GM12878 (cell line): ENCODE data around the gene PRRX2. TPM values are rescaled to one million over a fixed set of nuclear protein-coding genes. Genes with fewer than 3 reads are reported as not detected.

Experiments used
- ATAC-seq: fragments of 200-7000 bp; cut with Tn5 transposase; 3 replicates; pipeline ENCODE4 v1.9.1; 2020; ENCODE audit warnings: mild to moderate bottlenecking, moderate library complexity
- BruUV-seq: library from RNA; stranded (reverse); fragments of 400-500 nt; replicated peaks from 2 replicates; lab custom pipeline; 2021; lab: Mats Ljungman, UMichigan
- CTCF ChIA-PET: fragments of 300-600 bp; sonication (Branson Sonifier 250); formaldehyde crosslinking; extraction: SDS; loops from one replicate; lab custom pipeline; 2021; ENCODE audit warnings: inconsistent platforms; lab: Yijun Ruan, JAX
- POLR2A ChIA-PET: fragments of 350-600 bp; formaldehyde crosslinking; extraction: SDS; loops from one replicate; lab custom pipeline; 2021; ENCODE audit warnings: inconsistent platforms; lab: Charles Lee
- RAD21 ChIA-PET: fragments of 300-600 bp; sonication (Branson Sonifier 250); formaldehyde crosslinking; loops from one replicate; lab custom pipeline; 2023; ENCODE audit warnings: antibody characterized with exemption; ENCODE audit not compliant: unreplicated experiment; lab: Charles Lee
- SMC1A ChIA-PET: fragments of 300-600 bp; sonication (Branson Sonifier 250); formaldehyde crosslinking; loops from one replicate; lab custom pipeline; 2023; ENCODE audit not compliant: unreplicated experiment, uncharacterized antibody; lab: Charles Lee
- DNase-seq: peaks from one replicate; pipeline ENCODE4 v3.0.0-alpha.2; 2011; ENCODE audit warnings: low read depth, low spot score
- FAIRE-seq: peaks from 3 replicates; lab custom pipeline; 2011; peaks lifted over from hg19 to GRCh38; lab: Jason Lieb, UNC
- H2AFZ ChIP-seq: 2 replicates; pipeline ENCODE4 v1.6.0; 2011; ENCODE audit warnings: low read depth, low read length, control low read depth; ENCODE audit not compliant: control insufficient read depth
- H3K27ac ChIP-seq: 2 replicates; pipeline ENCODE4 v1.5.1; 2011; ENCODE audit warnings: control low read depth; ENCODE audit not compliant: control insufficient read depth, insufficient read depth
- H3K27me3 ChIP-seq, 2 experiments: replicated peaks in 1 of 2; 2 replicates each; pipeline versions ENCODE4 v1.6.0 to v1.6.1; 2011; ENCODE audit warnings: low read length in 1 of 2; ENCODE audit not compliant: control insufficient read depth in 2 of 2, insufficient read depth in 2 of 2
- H3K36me3 ChIP-seq, 2 experiments: 2 replicates each; pipeline ENCODE4 v1.5.1; 2011; ENCODE audit warnings: low read length in 1 of 2; ENCODE audit not compliant: control insufficient read depth in 2 of 2, insufficient read depth in 2 of 2
- H3K4me1 ChIP-seq: 2 replicates; pipeline ENCODE4 v1.6.1; 2011; ENCODE audit warnings: mild to moderate bottlenecking, low read length, moderate library complexity, mixed read lengths; ENCODE audit not compliant: control insufficient read depth, insufficient read depth
- H3K4me2 ChIP-seq: 2 replicates; pipeline ENCODE4 v1.6.0; 2011; ENCODE audit warnings: control low read depth; ENCODE audit not compliant: control insufficient read depth, insufficient read depth
- H3K4me3 ChIP-seq: fragments of 200-600 bp; sonication (generic); 2 replicates; pipeline ENCODE4 v1.5.1; 2016
- H3K79me2 ChIP-seq: 2 replicates; pipeline ENCODE4 v1.6.0; 2011; ENCODE audit warnings: low read length; ENCODE audit not compliant: control insufficient read depth, insufficient read depth
- H3K9ac ChIP-seq: 2 replicates; pipeline ENCODE4 v1.8.0; 2011; ENCODE audit warnings: low read length, control low read depth, mixed read lengths; ENCODE audit not compliant: control insufficient read depth, insufficient read depth
- H3K9me3 ChIP-seq: replicated peaks from 3 replicates; pipeline ENCODE4 v1.5.1; 2011; ENCODE audit warnings: mild to moderate bottlenecking, low read length; ENCODE audit not compliant: control insufficient read depth, insufficient read depth
- H4K20me1 ChIP-seq: 2 replicates; pipeline ENCODE4 v1.6.0; 2011; ENCODE audit not compliant: control insufficient read depth, insufficient read depth
- CBFB ChIP-seq: IDR thresholded peaks from 2 replicates; pipeline ENCODE4 v1.6.1; 2016; ENCODE audit warnings: antibody characterized with exemption, low read depth
- IKZF2 ChIP-seq, 2 experiments: fragments of 450-650 bp; IDR thresholded peaks; 2 replicates each; pipeline ENCODE4 v1.6.1; 2017; ENCODE audit warnings: mild to moderate bottlenecking in 2 of 2, moderate library complexity in 2 of 2
- KAT2A ChIP-seq: conservative IDR thresholded peaks from 2 replicates; pipeline ENCODE4 v1.6.1; 2011; ENCODE audit warnings: low read depth, low read length; ENCODE audit not compliant: control insufficient read depth
- KDM1A ChIP-seq: fragments of 200-600 bp; sonication (generic); IDR thresholded peaks from 2 replicates; pipeline ENCODE4 v1.6.1; 2016; ENCODE audit warnings: borderline replicate concordance
- MEF2A ChIP-seq: IDR thresholded peaks from 2 replicates; pipeline ENCODE4 v1.6.1; 2011; ENCODE audit warnings: low read depth, mild to moderate bottlenecking, low read length, moderate library complexity; ENCODE audit not compliant: insufficient read depth
- NFYA ChIP-seq: IDR thresholded peaks from 2 replicates; pipeline ENCODE4 v1.6.1; 2011; ENCODE audit warnings: low read depth, mild to moderate bottlenecking, low read length, improper control_type of control experiment, borderline replicate concordance
- NRF1 ChIP-seq: conservative IDR thresholded peaks from 2 replicates; pipeline ENCODE4 v1.6.1; 2011; ENCODE audit warnings: mild to moderate bottlenecking, low read depth, low read length, improper control_type of control experiment
- SP1 ChIP-seq: IDR thresholded peaks from one replicate; pipeline ENCODE4 v1.6.1; 2011; ENCODE audit warnings: low read depth, low read length
- TBL1XR1 ChIP-seq: IDR thresholded peaks from 2 replicates; pipeline ENCODE4 v1.6.1; 2012; ENCODE audit warnings: low read depth, low read length, improper control_type of control experiment
- WRNIP1 ChIP-seq: IDR thresholded peaks from 2 replicates; pipeline ENCODE4 v1.6.1; 2011; ENCODE audit warnings: low read depth, low read length, improper control_type of control experiment, borderline replicate concordance
- WGBS: methylation state at CpG from one replicate; pipeline ENCODE4 v1.1.6; 2016; ENCODE audit warnings: low lambda C conversion rate; ENCODE audit not compliant: insufficient replicate concordance, insufficient coverage; ENCODE audit errors: missing lambda C conversion rate; 5-methylcytosine and 5-hydroxymethylcytosine counted together
- in situ Hi-C: fragments of 300-500 bp; cut with MboI; formaldehyde crosslinking; loops from 9 replicates; pipeline ENCODE4 v1.14.3; 2018; ENCODE audit warnings: mixed read lengths
- intact Hi-C: fragments of 100-400 bp; cut with micrococcal nuclease; formaldehyde crosslinking; loops from one replicate; pipeline ENCODE4 v1.14.2; 2022; ENCODE audit not compliant: unreplicated experiment
- polyA plus RNA-seq, 11 experiments: library from polyadenylated mRNA; depleted of rRNA in 4 of 11; unstranded in 6 of 11; stranded (reverse) in 5 of 11; fragments of >200 nt; fragmentation: Nextera tagmentation in 4 of 11; fragmentation: Illumina TruSeq in 1 of 11; extraction: Ambion mirVana in 4 of 11; extraction: Trizol in 1 of 11; gene quantifications; 1 replicate in 1 of 11; 2 replicates in 10 of 11; pipeline versions ENCODE4 v1.2.1 to v1.2.3, GENCODE V29; 2011 to 2016; ENCODE audit warnings: inconsistent platforms in 2 of 11, missing spikeins in 2 of 11, low read depth in 1 of 11
- total RNA-seq, 4 experiments: library from RNA; depleted of rRNA in 3 of 4; stranded (reverse); fragments of >200 nt in 3 of 4; fragmentation: Illumina TruSeq in 1 of 4; extraction: Trizol in 1 of 4; gene quantifications; 2 replicates each; pipeline versions ENCODE4 v1.2.1 to v1.2.3, GENCODE V29; 2013 to 2021
- TF ChIP-seq, protein P1 (sequence below): IDR thresholded peaks from 2 replicates; pipeline ENCODE4 v1.6.1; 2011; ENCODE audit warnings: low read depth, low read length, improper control_type of control experiment, borderline replicate concordance

The PRRX2 gene
- total and polyA plus RNA-seq, 10 of the 15 experiments (the other 5 are each of a cell fraction or from before 2014, with no cell fraction given), result not detected

DNA sequence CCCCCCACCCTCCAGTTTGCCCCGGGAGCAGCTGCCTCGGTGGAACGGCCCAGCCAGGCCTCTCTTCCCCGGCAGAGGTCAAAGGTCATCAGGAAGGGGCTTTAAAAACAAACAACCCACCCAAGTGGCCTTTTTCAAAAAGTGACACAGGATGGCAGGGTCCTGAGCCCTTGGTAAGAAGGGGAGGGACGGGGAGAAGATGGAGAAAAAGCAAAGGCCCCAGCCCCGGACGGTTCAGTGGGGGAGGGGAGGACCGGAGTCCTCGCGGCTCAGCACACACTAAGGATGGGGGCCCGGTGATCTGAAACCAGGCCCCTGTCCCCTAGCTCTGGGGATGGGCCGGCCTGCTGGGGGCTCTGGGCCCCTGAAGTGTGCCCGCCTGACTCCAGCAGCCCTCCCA lies 1.1 kb downstream of the PRRX2 start:
- ATAC-seq, result no peak
- no peak for TF ChIP-seq KAT2A
- no peaks in the 10 kb centered on the region for H3K79me2 ChIP-seq
- no peak for FAIRE-seq
- peaks cover 0 to 2% of the 10 kb centered on the region in 2 experiments; a peak in 2 of 4 replicates for H3K27me3 ChIP-seq
- BruUV-seq, result no TSS peak
- no peaks in the 10 kb centered on the region for H3K4me1 ChIP-seq
- no peak overlapping the region for H3K9ac ChIP-seq
- POLR2A ChIA-PET, result no interaction called here
- no peaks in the 10 kb centered on the region for H3K36me3 ChIP-seq
- WGBS, result 45% methylated on average over 13 of the region's 13 CpGs
- H3K9me3 ChIP-seq, result no peaks in the 10 kb centered on the region
- CTCF ChIA-PET, result no interaction called here
- no peak for DNase-seq
- no peak overlapping the region for H3K27ac ChIP-seq
- intact Hi-C loops, result no loop called here
- in situ Hi-C loops, result no loop called here
- H3K4me3 ChIP-seq, result no peak overlapping the region
- no peak overlapping the region for H2AFZ ChIP-seq
- RAD21 ChIA-PET, result no interaction called here
- SMC1A ChIA-PET, result no interaction called here
- H4K20me1 ChIP-seq, result no peaks in the 10 kb centered on the region
- H3K4me2 ChIP-seq, result no peak overlapping the region

DNA sequence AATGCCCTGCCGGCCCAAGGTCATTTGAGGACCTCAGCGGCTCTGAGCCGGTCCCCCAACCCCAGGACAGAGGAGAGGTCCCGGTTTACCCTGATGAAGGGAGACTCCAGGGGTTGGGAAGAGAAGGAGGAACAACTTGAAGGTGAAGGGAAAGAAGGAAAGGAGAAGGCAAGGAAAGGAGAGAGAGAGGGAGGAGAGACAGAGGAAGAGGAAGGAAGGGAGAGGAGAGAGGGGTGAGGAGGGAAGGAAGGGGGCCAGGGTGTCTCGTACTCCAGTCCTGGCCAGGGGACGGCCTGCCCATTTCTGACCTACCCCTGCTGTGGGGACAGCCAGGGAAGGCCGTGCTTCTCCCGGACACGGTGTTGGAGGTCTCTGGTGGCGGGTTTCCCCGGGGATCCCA lies 1.9 kb downstream of the PRRX2 start:
- BruUV-seq, result no TSS peak
- ATAC-seq, result no peak
- in situ Hi-C loops, result no loop called here
- no peak overlapping the region for H3K9ac ChIP-seq
- CTCF ChIA-PET, result no interaction called here
- SMC1A ChIA-PET, result no interaction called here
- no peak overlapping the region for H2AFZ ChIP-seq
- no peak for DNase-seq
- TF ChIP-seq TBL1XR1 (no peak), KDM1A (no peak), IKZF2 (IDR thresholded peaks at IDR 0.05) (no peak), WRNIP1 (no peak), NRF1 (no peak), NFYA (no peak), SP1 (no peak), MEF2A (no peak), CBFB (no peak)
- TF ChIP-seq, protein P1, sequence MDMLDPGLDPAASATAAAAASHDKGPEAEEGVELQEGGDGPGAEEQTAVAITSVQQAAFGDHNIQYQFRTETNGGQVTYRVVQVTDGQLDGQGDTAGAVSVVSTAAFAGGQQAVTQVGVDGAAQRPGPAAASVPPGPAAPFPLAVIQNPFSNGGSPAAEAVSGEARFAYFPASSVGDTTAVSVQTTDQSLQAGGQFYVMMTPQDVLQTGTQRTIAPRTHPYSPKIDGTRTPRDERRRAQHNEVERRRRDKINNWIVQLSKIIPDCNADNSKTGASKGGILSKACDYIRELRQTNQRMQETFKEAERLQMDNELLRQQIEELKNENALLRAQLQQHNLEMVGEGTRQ, result no peak
- no peaks in the 10 kb centered on the region for H3K4me1 ChIP-seq
- H3K4me2 ChIP-seq, result no peak overlapping the region
- FAIRE-seq, result no peak
- no peaks in the 10 kb centered on the region for H3K79me2 ChIP-seq
- H4K20me1 ChIP-seq, result no peaks in the 10 kb centered on the region
- POLR2A ChIA-PET, result no interaction called here
- 8% methylated on average over 11 of the region's 11 CpGs for WGBS
- H3K27ac ChIP-seq, result no peak overlapping the region
- no peaks in the 10 kb centered on the region for H3K9me3 ChIP-seq
- no peak overlapping the region for H3K4me3 ChIP-seq
- no peaks in the 10 kb centered on the region for H3K36me3 ChIP-seq
- RAD21 ChIA-PET, result no interaction called here
- H3K27me3 ChIP-seq, result peaks cover 0 to 2% of the 10 kb centered on the region in 2 experiments; a peak in 2 of 4 replicates
- intact Hi-C loops, result no loop called here
